ENCODE results near the gene SNRPA1.

DNA sequence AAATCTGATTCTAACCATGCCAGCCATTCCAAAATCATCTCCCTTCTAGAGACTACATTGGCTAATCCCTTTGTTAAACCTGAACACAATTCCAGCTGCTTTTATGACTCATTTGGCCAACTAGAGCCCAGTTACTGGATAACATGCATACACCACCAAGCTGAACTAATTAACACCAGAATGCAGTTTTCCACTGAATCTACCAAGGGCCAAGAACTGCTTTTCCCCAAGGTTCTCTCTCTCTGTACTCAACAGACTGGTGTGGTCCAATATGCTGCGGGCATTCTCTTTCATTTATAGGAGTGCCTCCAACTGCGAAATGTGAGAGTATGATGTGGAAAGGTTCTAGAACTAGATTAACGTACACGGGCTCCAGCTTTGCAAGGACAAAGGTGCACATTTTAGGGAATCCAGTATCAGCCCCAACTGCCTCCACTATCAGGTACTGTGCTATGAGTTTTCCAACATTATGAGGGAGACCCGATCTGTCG, 44.7 kb downstream of the SNRPA1 start:
- TF ChIP-seq EZH2 (IDR thresholded peaks at IDR 0.05; ENCODE audit: borderline replicate concordance, low read depth, low read length, severe bottlenecking): no peak
- TF ChIP-seq, protein P1, sequence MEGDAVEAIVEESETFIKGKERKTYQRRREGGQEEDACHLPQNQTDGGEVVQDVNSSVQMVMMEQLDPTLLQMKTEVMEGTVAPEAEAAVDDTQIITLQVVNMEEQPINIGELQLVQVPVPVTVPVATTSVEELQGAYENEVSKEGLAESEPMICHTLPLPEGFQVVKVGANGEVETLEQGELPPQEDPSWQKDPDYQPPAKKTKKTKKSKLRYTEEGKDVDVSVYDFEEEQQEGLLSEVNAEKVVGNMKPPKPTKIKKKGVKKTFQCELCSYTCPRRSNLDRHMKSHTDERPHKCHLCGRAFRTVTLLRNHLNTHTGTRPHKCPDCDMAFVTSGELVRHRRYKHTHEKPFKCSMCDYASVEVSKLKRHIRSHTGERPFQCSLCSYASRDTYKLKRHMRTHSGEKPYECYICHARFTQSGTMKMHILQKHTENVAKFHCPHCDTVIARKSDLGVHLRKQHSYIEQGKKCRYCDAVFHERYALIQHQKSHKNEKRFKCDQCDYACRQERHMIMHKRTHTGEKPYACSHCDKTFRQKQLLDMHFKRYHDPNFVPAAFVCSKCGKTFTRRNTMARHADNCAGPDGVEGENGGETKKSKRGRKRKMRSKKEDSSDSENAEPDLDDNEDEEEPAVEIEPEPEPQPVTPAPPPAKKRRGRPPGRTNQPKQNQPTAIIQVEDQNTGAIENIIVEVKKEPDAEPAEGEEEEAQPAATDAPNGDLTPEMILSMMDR (IDR thresholded peaks at IDR 0.05; ENCODE audit: extremely low read depth in 1 of 2, insufficient read depth in 1 of 2, low read depth in 1 of 2, low read length in 2 of 2): no peak
- TF ChIP-seq, protein P2, sequence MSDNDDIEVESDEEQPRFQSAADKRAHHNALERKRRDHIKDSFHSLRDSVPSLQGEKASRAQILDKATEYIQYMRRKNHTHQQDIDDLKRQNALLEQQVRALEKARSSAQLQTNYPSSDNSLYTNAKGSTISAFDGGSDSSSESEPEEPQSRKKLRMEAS (IDR thresholded peaks at IDR 0.05; ENCODE audit: insufficient read depth, insufficient read length): no peak
- peak; percentile 69 for TF ChIP-seq JUN (IDR thresholded peaks at IDR 0.05; ENCODE audit: borderline replicate concordance, insufficient read depth, insufficient read length, low read depth)
- no peak for TF ChIP-seq POLR2AphosphoS5 (IDR thresholded peaks at IDR 0.05; ENCODE audit: insufficient read depth, low read depth, low read length)
- TF ChIP-seq MYC (IDR thresholded peaks at IDR 0.05; ENCODE audit: low read depth, low read length): no peak
- no peak for TF ChIP-seq POLR2A (IDR thresholded peaks at IDR 0.05; ENCODE audit: low read depth, low read length)
- peak; percentile 70 for TF ChIP-seq FOS (IDR thresholded peaks at IDR 0.05; ENCODE audit: borderline replicate concordance, insufficient read depth, low read length)

Measured in endothelial cell of umbilical vein (primary cell).